Measurements from ENCODE around the gene SETD4.

SETD4 gene

GRCh38 chr21:36041910-36042309, 18.4 kb downstream of the SETD4 start:
- no peak for DNase-seq

GRCh38 chr21:36040389-36040788, 19.9 kb downstream of the SETD4 start:
- peak; percentile 18 for DNase-seq

- no peak for DNase-seq
These were observed 20.5 kb downstream of the SETD4 start for GRCh38 chr21:36039861-36040260.

GRCh38 chr21:36038701-36039497, 21.4 kb downstream of the SETD4 start:
- DNase-seq, result no peak

- no peak for DNase-seq
These were observed 24.9 kb downstream of the SETD4 start for GRCh38 chr21:36035381-36035791.

- DNase-seq, result no peak
These were observed 26.0 kb downstream of the SETD4 start for GRCh38 chr21:36034211-36034913.

- no peak for DNase-seq
These were observed 27.5 kb downstream of the SETD4 start for GRCh38 chr21:36032647-36033406.

GRCh38 chr21:36030581-36031189, 29.6 kb downstream of the SETD4 start:
- no peak for DNase-seq

- DNase-seq, result no peak
These were observed 31.0 kb downstream of the SETD4 start for GRCh38 chr21:36029309-36029708.

- DNase-seq, result peak; percentile 68
These were observed 31.9 kb downstream of the SETD4 start for GRCh38 chr21:36028127-36029069.

GRCh38 chr21:36027347-36027746, 33.0 kb downstream of the SETD4 start:
- DNase-seq, result no peak

GRCh38 chr21:36024782-36025181, 35.5 kb downstream of the SETD4 start:
- no peak for DNase-seq

GRCh38 chr21:36023092-36023480, 37.2 kb downstream of the SETD4 start:
- no peak for DNase-seq

- no peak for DNase-seq
These were observed 37.8 kb downstream of the SETD4 start for GRCh38 chr21:36022427-36023091.

- no peak for DNase-seq
These were observed 39.0 kb downstream of the SETD4 start for GRCh38 chr21:36021251-36021837.

GRCh38 chr21:36015045-36015444, 45.3 kb downstream of the SETD4 start:
- DNase-seq, result no peak

GRCh38 chr21:36010801-36011200, 49.5 kb downstream of the SETD4 start:
- DNase-seq, result no peak

- no peak for DNase-seq
These were observed 51.8 kb downstream of the SETD4 start for GRCh38 chr21:36008505-36008904.

- DNase-seq, result no peak
These were observed 54.4 kb downstream of the SETD4 start for GRCh38 chr21:36005879-36006400.

- DNase-seq, result no peak
These were observed 55.3 kb downstream of the SETD4 start for GRCh38 chr21:36005018-36005417.

GRCh38 chr21:36004441-36004840, 55.9 kb downstream of the SETD4 start:
- DNase-seq, result no peak

Measured in DMS53 (cell line).